OCI-LY7 (cell line): ENCODE measurements around the gene HAPLN2. TPM values are rescaled to one million over a fixed set of nuclear protein-coding genes. Genes with fewer than 3 reads are reported as not detected.
"Not testable (repeated sequence)": the region's sequence is repeated elsewhere in the genome, so short reads cannot be mapped to it uniquely, and the experiment has no call there.

Source experiments
- BruUV-seq: library from RNA; stranded (reverse); fragments of 400-500 nt; replicated peaks from 2 replicates; lab custom pipeline; 2021; lab: Mats Ljungman, UMichigan
- CTCF ChIA-PET: fragments of 300-600 bp; sonication (Branson Sonifier 250); formaldehyde crosslinking; loops from one replicate; lab custom pipeline; 2022; ENCODE audit warnings: antibody characterized with exemption; ENCODE audit not compliant: unreplicated experiment; lab: Charles Lee
- POLR2A ChIA-PET: fragments of 300-600 bp; sonication (Branson Sonifier 250); formaldehyde crosslinking; loops from one replicate; lab custom pipeline; 2022; ENCODE audit warnings: antibody characterized with exemption; lab: Charles Lee
- DNase-seq: peaks from one replicate; pipeline ENCODE4 v3.0.0-alpha.2; 2015; ENCODE audit warnings: low spot score
- H2AFZ ChIP-seq: fragments of 200-600 bp; sonication (generic), shearing (Covaris generic); 2 replicates; pipeline ENCODE4 v1.6.1; 2014; ENCODE audit warnings: mild to moderate bottlenecking, antibody characterized with exemption, low read length, moderate library complexity
- H3K27ac ChIP-seq: fragments of 200-600 bp; sonication (generic); 2 replicates; pipeline ENCODE4 v1.5.1; 2014; ENCODE audit warnings: mixed run types, low read depth, mild to moderate bottlenecking, moderate library complexity, low read length, inconsistent platforms; ENCODE audit not compliant: poor library complexity, severe bottlenecking
- H3K36me3 ChIP-seq: fragments of 200-600 bp; sonication (generic); 2 replicates; pipeline ENCODE4 v1.6.1; 2014; ENCODE audit warnings: mild to moderate bottlenecking, antibody characterized with exemption, low read length, moderate library complexity, mixed read lengths; ENCODE audit not compliant: insufficient read depth
- H3K4me1 ChIP-seq: fragments of 200-600 bp; sonication (generic); 2 replicates; pipeline ENCODE4 v1.5.1; 2014; ENCODE audit warnings: mild to moderate bottlenecking, low read length; ENCODE audit not compliant: insufficient read depth, poor library complexity, severe bottlenecking
- H3K4me2 ChIP-seq: fragments of 200-600 bp; sonication (generic); 2 replicates; pipeline ENCODE4 v1.6.1; 2014; ENCODE audit warnings: mild to moderate bottlenecking, low read length
- H3K4me3 ChIP-seq: fragments of 200-600 bp; sonication (generic); 2 replicates; pipeline ENCODE4 v1.5.1; 2014; ENCODE audit warnings: mild to moderate bottlenecking, low read depth, low read length; ENCODE audit not compliant: poor library complexity, severe bottlenecking
- H3K79me2 ChIP-seq: fragments of 200-600 bp; sonication (generic); 2 replicates; pipeline ENCODE4 v1.6.1; 2016; ENCODE audit warnings: low read depth, mild to moderate bottlenecking, low read length, moderate library complexity, mixed read lengths; ENCODE audit not compliant: insufficient read depth
- H3K9me2 ChIP-seq: fragments of 200-600 bp; sonication (generic); 2 replicates; pipeline ENCODE4 v1.6.1; 2016; ENCODE audit warnings: mild to moderate bottlenecking, low read length, mixed read lengths; ENCODE audit not compliant: insufficient read depth
- H3K9me3 ChIP-seq: fragments of 200-600 bp; sonication (generic); 2 replicates; pipeline ENCODE4 v1.6.1; 2014; ENCODE audit warnings: mild to moderate bottlenecking, mixed run types, low read length, mixed read lengths
- H4K20me1 ChIP-seq: fragments of 200-600 bp; sonication (generic); 2 replicates; pipeline ENCODE4 v1.6.1; 2014; ENCODE audit warnings: mild to moderate bottlenecking, antibody characterized with exemption, low read length, moderate library complexity, mixed read lengths; ENCODE audit not compliant: insufficient read depth
- EZH2phosphoT487 ChIP-seq: fragments of 200-600 bp; sonication (generic); IDR thresholded peaks from 2 replicates; pipeline ENCODE4 v1.6.1; 2018; ENCODE audit warnings: low read depth, borderline replicate concordance, mild to moderate bottlenecking, mixed run types, antibody characterized with exemption, low read length, moderate library complexity, mixed read lengths
- intact Hi-C: fragments of 100-400 bp; cut with micrococcal nuclease; formaldehyde crosslinking; loops from one replicate; pipeline ENCODE4 v1.10.0; 2022; ENCODE audit not compliant: unreplicated experiment
- total RNA-seq, 2 experiments: library from RNA; depleted of rRNA in 1 of 2; stranded (reverse); fragments of >200 nt in 1 of 2; shearing (Covaris generic) in 1 of 2; gene quantifications; 2 replicates each; pipeline ENCODE4 v1.2.3, GENCODE V29; 2014 to 2022
- TF ChIP-seq, protein P1 (sequence below): fragments of 200-600 bp; sonication (generic); conservative IDR thresholded peaks from 2 replicates; pipeline ENCODE4 v1.5.1; 2014; ENCODE audit warnings: mild to moderate bottlenecking, antibody characterized with exemption, low read length, moderate library complexity, mixed read lengths

Gene HAPLN2
- total RNA-seq, 2 experiments from 2014 or later, result 0.41 to 1.1 TPM

DNA sequence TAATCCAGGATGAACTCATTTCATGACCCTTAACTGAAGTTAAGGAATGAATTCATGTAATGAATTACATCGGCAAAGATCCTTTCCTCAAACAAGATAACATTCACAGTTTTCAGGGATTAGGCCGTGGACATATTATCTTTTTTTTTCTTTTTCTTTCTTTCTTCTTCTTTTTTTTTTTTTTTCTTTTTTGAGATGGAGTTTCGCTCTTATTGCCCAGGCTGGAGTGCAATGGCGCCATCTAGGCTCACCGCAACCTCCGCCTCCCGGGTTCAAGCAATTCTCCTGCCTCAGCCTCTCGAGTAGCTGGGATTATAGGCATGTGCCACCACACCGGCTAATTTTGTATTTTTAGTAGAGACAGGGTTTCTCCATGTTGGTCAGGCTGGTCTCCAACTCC is 11.9 kb downstream of the HAPLN2 start:
- intact Hi-C loops, H3K9me2 ChIP-seq, H4K20me1 ChIP-seq, CTCF ChIA-PET, H3K9me3 ChIP-seq, H3K27ac ChIP-seq, H2AFZ ChIP-seq, BruUV-seq, H3K36me3 ChIP-seq, POLR2A ChIA-PET, H3K79me2 ChIP-seq, H3K4me3 ChIP-seq, H3K4me2 ChIP-seq, DNase-seq: not testable (repeated sequence)
- TF ChIP-seq, protein P1, sequence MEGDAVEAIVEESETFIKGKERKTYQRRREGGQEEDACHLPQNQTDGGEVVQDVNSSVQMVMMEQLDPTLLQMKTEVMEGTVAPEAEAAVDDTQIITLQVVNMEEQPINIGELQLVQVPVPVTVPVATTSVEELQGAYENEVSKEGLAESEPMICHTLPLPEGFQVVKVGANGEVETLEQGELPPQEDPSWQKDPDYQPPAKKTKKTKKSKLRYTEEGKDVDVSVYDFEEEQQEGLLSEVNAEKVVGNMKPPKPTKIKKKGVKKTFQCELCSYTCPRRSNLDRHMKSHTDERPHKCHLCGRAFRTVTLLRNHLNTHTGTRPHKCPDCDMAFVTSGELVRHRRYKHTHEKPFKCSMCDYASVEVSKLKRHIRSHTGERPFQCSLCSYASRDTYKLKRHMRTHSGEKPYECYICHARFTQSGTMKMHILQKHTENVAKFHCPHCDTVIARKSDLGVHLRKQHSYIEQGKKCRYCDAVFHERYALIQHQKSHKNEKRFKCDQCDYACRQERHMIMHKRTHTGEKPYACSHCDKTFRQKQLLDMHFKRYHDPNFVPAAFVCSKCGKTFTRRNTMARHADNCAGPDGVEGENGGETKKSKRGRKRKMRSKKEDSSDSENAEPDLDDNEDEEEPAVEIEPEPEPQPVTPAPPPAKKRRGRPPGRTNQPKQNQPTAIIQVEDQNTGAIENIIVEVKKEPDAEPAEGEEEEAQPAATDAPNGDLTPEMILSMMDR, result peak; percentile 44; the same call in 1 of the 2 replicates
- H3K4me1 ChIP-seq, result peaks cover 23% of the 10 kb centered on the region

DNA sequence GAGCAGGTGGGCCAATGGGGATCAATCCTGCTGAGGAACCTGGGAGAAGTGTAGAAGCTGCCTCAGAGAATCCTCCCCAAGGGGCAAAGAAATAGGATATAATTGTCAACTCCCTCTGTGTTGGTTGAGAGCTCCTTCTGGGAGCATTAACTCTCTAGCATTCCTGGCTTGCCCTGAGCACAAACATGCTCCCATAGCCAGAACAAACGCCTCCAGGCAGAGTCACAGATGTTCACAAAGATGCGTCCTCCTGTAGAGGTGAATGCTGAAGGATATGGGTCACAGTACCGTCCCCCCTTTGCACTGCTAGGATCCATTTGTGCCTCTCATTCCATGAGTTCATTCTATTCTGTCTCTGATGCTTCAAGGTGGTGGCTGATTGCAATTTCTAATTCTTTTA is 13.1 kb downstream of the HAPLN2 start:
- DNase-seq, result no peak
- Histone ChIP-seq H3K4me2 (no peak overlapping the region), H3K36me3 (no peaks in the 10 kb centered on the region), H2AFZ (no peak overlapping the region), H3K79me2 (no peaks in the 10 kb centered on the region), H3K9me3 (no peaks in the 10 kb centered on the region), H3K27ac (no peak overlapping the region), H3K4me1 (peaks cover 13% of the 10 kb centered on the region), H4K20me1 (no peaks in the 10 kb centered on the region), H3K9me2 (no peaks in the 10 kb centered on the region), H3K4me3 (no peak overlapping the region)
- intact Hi-C loops, result no loop called here
- no peak for TF ChIP-seq EZH2phosphoT487
- TF ChIP-seq, protein P1, result no peak
- BruUV-seq, result no TSS peak
- ChIA-PET CTCF (no interaction called here), POLR2A (no interaction called here)

DNA sequence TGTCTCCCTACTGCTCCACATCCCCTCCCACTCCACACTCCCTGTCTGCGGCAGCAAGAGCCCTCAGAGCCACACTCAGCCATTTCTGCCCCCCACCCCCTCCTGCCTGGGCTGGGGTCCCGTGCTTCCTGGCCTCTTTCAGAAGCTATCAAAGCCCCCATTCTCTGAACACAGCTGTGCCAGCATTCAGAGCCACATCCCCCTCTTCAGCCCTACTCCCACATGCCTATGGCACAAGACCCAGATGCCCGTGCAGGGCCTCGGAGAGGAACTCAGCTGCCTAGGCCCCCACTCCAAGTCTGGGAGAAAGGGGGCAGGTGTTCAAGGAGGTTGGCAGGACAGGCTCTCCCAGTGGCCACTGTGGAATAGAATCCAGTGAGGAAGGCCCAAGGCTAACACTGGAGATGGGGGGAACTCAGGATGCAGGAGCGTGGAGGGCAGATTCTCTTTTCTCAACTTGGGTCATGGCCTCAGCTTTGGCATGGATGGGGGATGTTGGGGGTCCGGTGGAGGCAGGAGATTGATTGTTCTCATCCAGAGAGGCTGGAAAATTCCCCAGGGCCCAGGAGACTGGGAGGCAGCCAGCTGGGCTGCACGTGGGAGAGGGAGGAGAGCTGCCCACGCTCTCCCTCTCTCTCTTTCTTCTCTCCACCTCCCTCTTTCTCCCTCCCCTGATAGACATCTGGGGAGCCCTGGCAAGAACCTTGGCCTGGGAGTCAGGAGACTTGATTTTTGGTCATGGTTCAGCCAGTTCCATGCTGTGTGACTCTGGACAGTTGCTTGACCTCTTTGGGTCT is 19.2 kb downstream of the HAPLN2 start:
- H3K79me2 ChIP-seq, result no peaks in the 10 kb centered on the region
- H3K27ac ChIP-seq, result no peak overlapping the region
- TF ChIP-seq, protein P1, result no peak
- no peak for TF ChIP-seq EZH2phosphoT487
- H2AFZ ChIP-seq, result no peak overlapping the region
- no peaks in the 10 kb centered on the region for H3K36me3 ChIP-seq
- no peaks in the 10 kb centered on the region for H3K9me3 ChIP-seq
- H3K4me1 ChIP-seq, result no peaks in the 10 kb centered on the region
- no TSS peak for BruUV-seq
- ChIA-PET POLR2A (interaction anchor here (1.4 kb wide), 1 partner anchor 10 kb away, joined by 4 read pairs; no protein-coding TSS in a partner anchor), CTCF (no interaction called here)
- no peak overlapping the region for H3K4me3 ChIP-seq
- no peak overlapping the region for H3K4me2 ChIP-seq
- no peaks in the 10 kb centered on the region for H3K9me2 ChIP-seq
- no peaks in the 10 kb centered on the region for H4K20me1 ChIP-seq
- DNase-seq, result no peak
- intact Hi-C loops, result no loop called here
